ENCODE data around the gene ASB10. TPM values are rescaled to one million over a fixed set of nuclear protein-coding genes. Genes with fewer than 3 reads are reported as not detected.

ASB10 gene
- total RNA-seq, 1 donor = not detected

DNA sequence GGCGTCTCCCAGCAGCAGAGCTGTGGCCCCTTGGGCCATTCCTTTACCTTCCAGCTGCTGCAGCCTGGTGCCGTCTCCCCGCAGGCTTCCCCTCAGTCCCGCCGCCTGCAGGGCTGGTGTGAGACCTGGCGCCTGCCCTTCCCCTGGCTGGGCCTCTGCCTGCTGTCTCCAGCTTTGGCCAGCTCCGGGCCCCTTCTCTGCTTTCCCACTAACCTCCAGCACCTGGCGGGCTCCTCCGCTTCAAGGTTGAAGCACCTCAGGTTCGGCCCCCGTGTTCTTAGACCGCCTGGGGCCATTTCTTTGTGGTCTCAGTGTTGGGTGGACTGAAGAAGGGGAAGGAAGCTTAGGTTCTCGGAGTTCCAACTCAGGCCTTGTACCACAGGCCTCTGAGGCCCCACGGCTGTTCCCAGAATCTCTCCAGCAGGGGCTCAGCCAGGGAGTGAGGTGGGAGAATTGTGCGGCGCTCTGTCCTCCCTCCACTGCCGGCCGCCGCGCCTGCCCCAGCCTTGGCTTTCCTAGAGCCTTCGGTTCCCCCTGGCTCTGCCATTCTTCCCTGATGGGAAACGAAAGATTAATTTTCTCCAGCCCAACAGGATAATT is 49.9 kb downstream of the ASB10 start:
- Histone ChIP-seq H4K20me1 (ENCODE audit: insufficient read depth, low read length) (peaks cover 14% of the 10 kb centered on the region), H3K4me2 (ENCODE audit: insufficient read depth, low read length) (no peak overlapping the region), H3K9me3 (ENCODE audit: low read depth, low read length) (no peaks in the 10 kb centered on the region), H3K4me3 (ENCODE audit: insufficient read depth, low read length) (no peak overlapping the region), H3K27me3 (ENCODE audit: insufficient read depth, low read length) (no peaks in the 10 kb centered on the region), H2AFZ (ENCODE audit: low read length) (no peak overlapping the region), H3K27ac (ENCODE audit: low read depth, low read length) (no peak overlapping the region), H3K79me2 (ENCODE audit: insufficient read depth, low read length) (no peaks in the 10 kb centered on the region), H3K36me3 (ENCODE audit: insufficient read depth, low read length) (peaks cover 32% of the 10 kb centered on the region), H3K4me1 (ENCODE audit: insufficient read depth, low read length) (no peaks in the 10 kb centered on the region)
- DNase-seq (ENCODE audit: insufficient read length, low spot score, missing footprints) = peak; percentile 74
- TF ChIP-seq, protein P1, sequence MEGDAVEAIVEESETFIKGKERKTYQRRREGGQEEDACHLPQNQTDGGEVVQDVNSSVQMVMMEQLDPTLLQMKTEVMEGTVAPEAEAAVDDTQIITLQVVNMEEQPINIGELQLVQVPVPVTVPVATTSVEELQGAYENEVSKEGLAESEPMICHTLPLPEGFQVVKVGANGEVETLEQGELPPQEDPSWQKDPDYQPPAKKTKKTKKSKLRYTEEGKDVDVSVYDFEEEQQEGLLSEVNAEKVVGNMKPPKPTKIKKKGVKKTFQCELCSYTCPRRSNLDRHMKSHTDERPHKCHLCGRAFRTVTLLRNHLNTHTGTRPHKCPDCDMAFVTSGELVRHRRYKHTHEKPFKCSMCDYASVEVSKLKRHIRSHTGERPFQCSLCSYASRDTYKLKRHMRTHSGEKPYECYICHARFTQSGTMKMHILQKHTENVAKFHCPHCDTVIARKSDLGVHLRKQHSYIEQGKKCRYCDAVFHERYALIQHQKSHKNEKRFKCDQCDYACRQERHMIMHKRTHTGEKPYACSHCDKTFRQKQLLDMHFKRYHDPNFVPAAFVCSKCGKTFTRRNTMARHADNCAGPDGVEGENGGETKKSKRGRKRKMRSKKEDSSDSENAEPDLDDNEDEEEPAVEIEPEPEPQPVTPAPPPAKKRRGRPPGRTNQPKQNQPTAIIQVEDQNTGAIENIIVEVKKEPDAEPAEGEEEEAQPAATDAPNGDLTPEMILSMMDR (IDR thresholded peaks at IDR 0.05; ENCODE audit: extremely low read depth, low read depth, low read length) = no peak

DNA sequence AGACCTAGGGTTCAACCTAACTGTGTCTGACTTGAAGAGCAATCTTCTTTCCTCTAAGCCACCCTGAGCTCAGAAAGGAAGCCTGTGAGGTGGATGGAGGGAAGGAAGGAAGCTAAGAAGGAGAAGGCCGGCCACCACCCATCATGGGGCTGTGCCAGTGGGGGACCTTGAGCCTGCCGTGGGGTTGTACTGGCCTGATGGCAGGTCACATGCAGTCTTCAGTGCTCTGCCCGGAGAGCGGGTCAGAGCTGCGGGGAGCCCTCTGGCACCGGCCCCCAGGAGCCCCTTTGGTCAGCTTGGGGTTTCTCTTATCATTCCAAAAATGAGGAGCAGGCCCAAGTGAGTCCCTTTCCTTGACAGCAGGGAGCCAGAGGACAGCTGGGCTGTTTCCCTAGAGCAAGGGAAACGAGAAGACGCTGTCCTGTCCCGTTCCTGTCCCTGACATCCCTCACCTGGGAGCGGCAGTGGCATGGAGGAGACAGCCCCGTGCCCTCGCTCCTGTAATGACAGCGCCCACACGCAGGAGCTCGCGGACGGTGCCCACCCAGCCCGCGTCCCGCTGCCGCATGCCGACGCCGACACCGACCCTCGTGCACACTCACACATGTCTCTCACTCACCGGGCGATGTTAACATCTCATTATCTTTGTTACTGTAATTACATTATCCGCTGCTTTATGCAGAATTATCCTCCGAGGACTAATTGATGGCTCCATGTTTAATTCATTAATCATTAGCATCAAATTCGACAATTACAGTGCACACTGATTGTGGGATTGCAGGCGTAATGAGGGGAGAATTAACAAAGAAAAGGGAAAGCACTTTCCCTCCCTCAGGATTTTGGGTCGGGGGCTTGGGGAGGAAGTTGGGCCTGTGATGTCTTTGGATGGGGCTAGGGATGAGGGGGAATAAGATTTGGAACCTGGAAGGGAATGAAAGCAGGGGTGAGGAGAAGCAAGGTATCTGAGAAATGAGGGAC is 50.9 kb downstream of the ASB10 start:
- Histone ChIP-seq H3K4me1 (ENCODE audit: insufficient read depth, low read length) (no peaks in the 10 kb centered on the region), H3K9me3 (ENCODE audit: low read depth, low read length) (no peaks in the 10 kb centered on the region), H3K36me3 (ENCODE audit: insufficient read depth, low read length) (peaks cover 32% of the 10 kb centered on the region), H3K4me3 (ENCODE audit: insufficient read depth, low read length) (no peak overlapping the region), H3K27ac (ENCODE audit: low read depth, low read length) (no peak overlapping the region), H3K27me3 (ENCODE audit: insufficient read depth, low read length) (no peaks in the 10 kb centered on the region), H4K20me1 (ENCODE audit: insufficient read depth, low read length) (peaks cover 16% of the 10 kb centered on the region), H3K79me2 (ENCODE audit: insufficient read depth, low read length) (no peaks in the 10 kb centered on the region), H3K4me2 (ENCODE audit: insufficient read depth, low read length) (no peak overlapping the region), H2AFZ (ENCODE audit: low read length) (no peak overlapping the region)
- TF ChIP-seq, protein P1 (IDR thresholded peaks at IDR 0.05; ENCODE audit: extremely low read depth, low read depth, low read length) = no peak
- peak; percentile 86 for DNase-seq (ENCODE audit: insufficient read length, low spot score, missing footprints)

DNA sequence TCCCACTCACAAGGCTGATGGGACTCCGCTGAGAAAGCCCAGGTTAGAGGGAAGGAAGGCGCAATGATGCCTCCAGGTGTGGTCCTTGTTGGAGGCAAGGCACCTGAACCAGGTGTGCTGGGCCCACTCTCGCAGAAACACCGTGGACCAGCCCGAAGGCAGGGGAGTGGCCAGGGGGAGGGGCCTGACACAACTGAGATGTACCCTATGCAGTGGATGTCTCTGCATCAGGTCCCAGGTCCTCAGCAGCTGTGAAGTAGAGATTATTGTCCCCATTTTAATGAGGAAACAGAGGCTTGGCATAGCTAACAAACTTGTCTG is 51.6 kb downstream of the ASB10 start:
- peaks cover 32% of the 10 kb centered on the region for H3K36me3 ChIP-seq (ENCODE audit: insufficient read depth, low read length)
- no peak overlapping the region for H3K4me2 ChIP-seq (ENCODE audit: insufficient read depth, low read length)
- DNase-seq (ENCODE audit: insufficient read length, low spot score, missing footprints) = no peak
- no peaks in the 10 kb centered on the region for H3K27me3 ChIP-seq (ENCODE audit: insufficient read depth, low read length)
- no peaks in the 10 kb centered on the region for H3K79me2 ChIP-seq (ENCODE audit: insufficient read depth, low read length)
- no peak overlapping the region for H3K27ac ChIP-seq (ENCODE audit: low read depth, low read length)
- no peaks in the 10 kb centered on the region for H3K4me1 ChIP-seq (ENCODE audit: insufficient read depth, low read length)
- peaks cover 16% of the 10 kb centered on the region for H4K20me1 ChIP-seq (ENCODE audit: insufficient read depth, low read length)
- no peaks in the 10 kb centered on the region for H3K9me3 ChIP-seq (ENCODE audit: low read depth, low read length)
- no peak overlapping the region for H3K4me3 ChIP-seq (ENCODE audit: insufficient read depth, low read length)
- TF ChIP-seq, protein P1 (IDR thresholded peaks at IDR 0.05; ENCODE audit: extremely low read depth, low read depth, low read length) = no peak
- no peak overlapping the region for H2AFZ ChIP-seq (ENCODE audit: low read length)
